GM13977 (cell line): ENCODE results near the gene TMC1.

Experiments
- DNase-seq: peaks from one replicate; pipeline ENCODE4 v3.0.0; 2012; ENCODE audit warnings: low spot score
- CTCF ChIP-seq: IDR thresholded peaks from 2 replicates; pipeline ENCODE4 v1.5.1; 2012; ENCODE audit warnings: mild to moderate bottlenecking, control low read depth; ENCODE audit not compliant: insufficient read depth; ENCODE audit errors: extremely low read depth, missing control alignments
- in situ Hi-C: fragments of 300-500 bp; cut with MboI; formaldehyde crosslinking; loops from one replicate; pipeline ENCODE4 v1.12.0; 2022; ENCODE audit warnings: low sequenced_read_pairs, low pct_unique_long_range_greater_than_20kb, mixed read lengths, inconsistent platforms; ENCODE audit not compliant: unreplicated experiment

The TMC1 gene

DNA sequence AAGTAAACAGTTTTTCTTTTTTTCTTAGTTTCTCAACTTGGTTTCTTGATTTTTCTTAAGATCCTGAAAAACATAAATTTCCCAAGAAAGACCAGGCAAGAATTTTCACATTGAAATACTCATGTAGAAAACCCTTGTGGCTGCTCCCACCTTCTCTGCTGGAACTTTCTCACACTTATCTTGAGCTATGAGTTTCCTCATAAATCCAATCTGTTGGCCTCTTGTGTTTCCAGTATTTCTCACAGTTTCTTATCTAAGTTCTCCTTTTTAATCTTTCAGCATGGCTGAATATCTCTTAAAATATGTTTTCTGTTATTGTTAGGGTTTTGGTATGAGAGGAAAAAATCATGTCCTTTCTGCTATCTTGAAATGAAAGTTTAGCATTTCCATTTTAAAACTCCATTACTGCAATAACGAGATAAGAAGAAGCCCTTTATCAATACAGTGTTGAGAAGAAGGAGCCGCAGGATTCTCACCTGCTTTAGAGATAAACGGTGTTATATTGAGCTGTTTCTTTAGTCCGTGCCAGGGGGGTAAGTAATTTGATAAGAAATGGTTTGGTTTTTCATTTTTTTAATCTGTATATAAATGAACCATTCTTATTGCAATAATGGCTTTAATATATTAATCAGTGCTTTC is 342.2 kb downstream of the TMC1 start:
- in situ Hi-C loops, result loop anchor here (25.0 kb wide), 1 partner anchor 324 kb away; no protein-coding TSS in a partner anchor
- DNase-seq, result no peak
- TF ChIP-seq CTCF, result no peak

- no peak for TF ChIP-seq CTCF
- DNase-seq, result no peak
- in situ Hi-C loops, result loop anchor here (25.0 kb wide), 1 partner anchor 323 kb away; no protein-coding TSS in a partner anchor
Observed at GRCh38 chr9:72864327-72864726, 342.9 kb downstream of the TMC1 start.

- in situ Hi-C loops, result loop anchor here (25.0 kb wide), 1 partner anchor 316 kb away; no protein-coding TSS in a partner anchor
- DNase-seq, result no peak
- peak; percentile 33 for TF ChIP-seq CTCF
Observed at GRCh38 chr9:72871685-72872084, 350.3 kb downstream of the TMC1 start.

GRCh38 chr9:72872718-72873117 is 351.3 kb downstream of the TMC1 start:
- no peak for DNase-seq
- in situ Hi-C loops, result loop anchor here (25.0 kb wide), 1 partner anchor 315 kb away; no protein-coding TSS in a partner anchor
- no peak for TF ChIP-seq CTCF

GRCh38 chr9:72873456-72873855 is 352.0 kb downstream of the TMC1 start:
- TF ChIP-seq CTCF, result no peak
- no peak for DNase-seq
- in situ Hi-C loops, result loop anchor here (25.0 kb wide), 1 partner anchor 314 kb away; no protein-coding TSS in a partner anchor

DNA sequence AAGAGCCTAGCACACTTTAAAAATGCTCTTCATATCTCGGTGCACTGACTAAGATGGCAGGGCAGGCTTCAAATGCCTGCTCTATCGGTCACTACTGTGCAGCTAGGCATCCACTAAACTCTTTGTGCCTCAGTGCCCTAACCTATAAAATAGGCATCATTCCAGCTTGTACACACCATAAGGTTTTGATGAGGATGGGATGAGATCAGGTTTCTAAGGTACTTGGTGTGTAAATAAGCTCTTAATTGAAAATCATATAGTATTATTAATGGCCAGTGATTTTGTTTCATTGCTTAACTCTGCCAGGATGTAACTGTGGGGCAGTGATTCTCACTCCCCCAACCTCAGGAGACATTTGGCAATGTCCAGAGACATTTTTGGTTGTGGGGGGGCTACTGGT is 352.9 kb downstream of the TMC1 start:
- TF ChIP-seq CTCF, result no peak
- no peak for DNase-seq
- in situ Hi-C loops, result loop anchor here (25.0 kb wide), 1 partner anchor 313 kb away; no protein-coding TSS in a partner anchor

DNA sequence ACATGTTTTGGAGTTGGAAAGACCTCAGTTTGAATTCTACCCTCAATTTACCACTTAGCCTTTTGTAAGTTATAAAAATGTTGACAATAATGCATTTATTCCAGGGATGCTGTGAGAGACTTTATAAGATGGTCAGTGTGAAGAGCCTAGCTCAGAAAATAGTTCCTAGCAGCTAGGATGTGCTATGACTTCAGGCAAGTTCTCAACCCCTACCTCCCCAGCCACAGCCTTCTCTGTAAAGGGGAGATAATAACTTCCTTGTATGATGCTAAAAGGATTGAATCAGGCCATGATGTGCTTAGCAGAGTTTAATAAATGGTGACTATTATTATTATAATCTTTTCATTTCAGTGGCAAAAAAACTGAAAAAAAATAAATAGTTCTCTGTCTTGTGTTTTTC is 353.8 kb downstream of the TMC1 start:
- no peak for TF ChIP-seq CTCF
- in situ Hi-C loops, result no loop called here
- DNase-seq, result no peak
